SK-N-MC (cell line): ENCODE data around the gene THUMPD1.

ENCODE experiments used
- EZH2 ChIP-seq: fragments of 200-600 bp; sonication (generic); IDR thresholded peaks from one replicate; pipeline ENCODE4 v1.6.1; 2017; ENCODE audit warnings: antibody characterized with exemption
- POLR2AphosphoS5 ChIP-seq: IDR thresholded peaks from 2 replicates; pipeline ENCODE4 v1.6.1; 2012; ENCODE audit warnings: mild to moderate bottlenecking, low read depth, low read length, borderline replicate concordance

DNA sequence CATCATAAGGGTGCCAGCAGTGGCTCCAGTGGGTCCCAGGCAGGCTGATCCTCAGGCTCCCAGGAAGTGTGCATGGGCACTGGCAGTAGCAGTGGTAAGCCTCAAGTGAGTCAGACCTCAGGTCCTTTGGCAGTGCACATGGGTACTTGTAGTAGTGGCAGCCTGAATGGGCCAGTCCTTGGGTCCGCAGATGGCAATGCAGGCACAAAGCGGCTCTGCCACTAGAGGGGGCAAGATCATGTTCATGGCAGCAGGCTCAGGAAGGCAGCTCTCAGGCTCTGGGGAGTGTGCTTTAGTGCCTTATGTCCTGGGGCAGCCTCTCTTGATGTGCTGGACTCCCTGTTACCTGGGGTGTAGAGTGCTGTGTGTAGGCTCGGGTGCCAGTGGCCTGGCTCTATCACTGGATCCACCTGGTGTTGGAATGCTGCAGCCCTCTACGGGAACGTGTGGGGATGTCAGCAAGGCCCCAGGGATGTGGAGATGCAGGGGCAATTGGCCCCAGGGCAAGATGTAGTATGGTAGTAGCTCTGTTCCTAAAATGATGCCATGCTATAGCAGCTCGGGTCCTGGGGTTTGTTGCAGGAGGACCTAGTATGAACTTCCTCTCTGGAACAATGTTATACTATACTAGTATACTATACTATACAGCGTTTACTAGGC is 33.2 kb upstream of the THUMPD1 start:
- TF ChIP-seq EZH2 (no peak), POLR2AphosphoS5 (no peak)
